ENCODE measurements around the gene SP1. TPM values are rescaled to one million over a fixed set of nuclear protein-coding genes. Genes with fewer than 3 reads are reported as not detected.

Gene SP1
- total and polyA plus RNA-seq, 4 experiments from 2014 or later = 4.3 to 110 (median 59.7) TPM

GRCh38 chr12:53378222-53378621, 1.8 kb upstream of the SP1 start:
- intact Hi-C loops (cut with micrococcal nuclease) = no loop called here
- POLR2A ChIA-PET (ENCODE audit: partially characterized antibody) = interaction anchor here (0.6 to 3.2 kb wide), 12 partner anchors 26 to 299 kb away, joined by 3 to 59 read pairs (median 12); partner anchors contain the start of genes AAAS, MAP3K12, MYG1 and PFDN5
- Mint-ChIP-seq H3K4me3 (peak overlapping the region in 1 of 8 donors; percentile 10), H3K27me3 (no peaks in the 10 kb centered on the region), H3K36me3 (peaks cover 21 to 24% of the 10 kb centered on the region in 2 donors), H3K4me1 (peaks cover 25 to 34% (median 32%) of the 10 kb centered on the region in 4 donors), H3K9me3 (peaks cover 0 to 1% (median 0%) of the 10 kb centered on the region in 8 donors), H3K27ac (peak overlapping the region in 3 of 7 donors; percentile 31 to 42 (median 41))
- Histone ChIP-seq H3K4me1 (ENCODE audit: insufficient read depth, low read length) (peaks cover 36% of the 10 kb centered on the region), H3K4me3 (ENCODE audit: low read length in 2 of 2) (no peak overlapping the region), H3K36me3 (ENCODE audit: insufficient read depth, low read length) (peaks cover 18% of the 10 kb centered on the region), H3K27me3 (ENCODE audit: insufficient read depth, low read length) (no peaks in the 10 kb centered on the region), H3K9me3 (ENCODE audit: control insufficient read depth in 1 of 2, low read length in 2 of 2) (no peaks in the 10 kb centered on the region), H3K27ac (ENCODE audit: low read depth, low read length) (peak overlapping the region; percentile 70)
- CTCF ChIA-PET (ENCODE audit: partially characterized antibody) = interaction anchor here (0.6 to 9.5 kb wide), 8 partner anchors 11 to 56 kb away, joined by 3 to 81 read pairs (median 8); partner anchors contain the start of gene AAAS
- no peak for DNase-seq

GRCh38 chr12:53378724-53379388, 1.1 kb upstream of the SP1 start:
- H3K4me3 ChIP-seq (ENCODE audit: low read length in 2 of 2) = peak overlapping the region; percentile 57 to 86
- ChIA-PET POLR2A (ENCODE audit: partially characterized antibody) (interaction anchor here (0.7 to 3.2 kb wide), 26 partner anchors 10 to 300 kb away, joined by 3 to 59 read pairs (median 7); partner anchors contain the start of genes AAAS, ATP5MC2, CSAD and MAP3K12), CTCF (ENCODE audit: partially characterized antibody) (interaction anchor here (1.1 to 9.5 kb wide), 8 partner anchors 11 to 56 kb away, joined by 3 to 81 read pairs (median 8); partner anchors contain the start of genes AAAS and AMHR2)

GRCh38 chr12:53379389-53380103, 430 bp upstream of the SP1 start:
- Mint-ChIP-seq H3K27me3 (no peaks in the 10 kb centered on the region), H3K36me3 (peaks cover 30 to 33% of the 10 kb centered on the region in 2 donors), H3K4me1 (peaks cover 28 to 37% (median 34%) of the 10 kb centered on the region in 4 donors), H3K27ac (no peak overlapping the region), H3K4me3 (no peak overlapping the region), H3K9me3 (peaks cover 0 to 1% (median 0%) of the 10 kb centered on the region in 8 donors)
- H3K27ac ChIP-seq (ENCODE audit: low read depth, low read length) = peak overlapping the region; percentile 70
- ChIA-PET POLR2A (ENCODE audit: partially characterized antibody) (interaction anchor here (0.7 to 3.2 kb wide), 33 partner anchors 9 to 373 kb away, joined by 3 to 59 read pairs (median 6); partner anchors contain the start of genes AAAS, ATF7, ATP5MC2 and CSAD), CTCF (ENCODE audit: partially characterized antibody) (interaction anchor here (1.1 to 9.5 kb wide), 8 partner anchors 12 to 57 kb away, joined by 3 to 81 read pairs (median 8); partner anchors contain the start of genes AAAS and AMHR2)
- intact Hi-C loops (cut with micrococcal nuclease) = loop anchor here (1.0 kb wide), 6 partner anchors 42 to 121 kb away; partner anchors contain the start of genes PFDN5 and PRR13
- peaks cover 46% of the 10 kb centered on the region for H3K4me1 ChIP-seq (ENCODE audit: insufficient read depth, low read length)
- peak; percentile 99 to 100 (median 100) for DNase-seq
- H3K4me3 ChIP-seq (ENCODE audit: low read length in 2 of 2) = peak overlapping the region; percentile 57 to 86
- no peaks in the 10 kb centered on the region for H3K27me3 ChIP-seq (ENCODE audit: insufficient read depth, low read length)
- H3K9me3 ChIP-seq (ENCODE audit: control insufficient read depth in 1 of 2, low read length in 2 of 2) = no peaks in the 10 kb centered on the region
- peaks cover 22% of the 10 kb centered on the region for H3K36me3 ChIP-seq (ENCODE audit: insufficient read depth, low read length)

More at GRCh38 chr12:53378724-53379388, 1.1 kb upstream of the SP1 start:
- Mint-ChIP-seq H3K36me3 (peaks cover 27 to 30% of the 10 kb centered on the region in 2 donors), H3K4me3 (no peak overlapping the region), H3K4me1 (peaks cover 28 to 36% (median 33%) of the 10 kb centered on the region in 4 donors), H3K27ac (no peak overlapping the region), H3K9me3 (peaks cover 0 to 1% (median 0%) of the 10 kb centered on the region in 8 donors), H3K27me3 (no peaks in the 10 kb centered on the region)
- no peak for DNase-seq
- intact Hi-C loops (cut with micrococcal nuclease) = loop anchor here (1.0 kb wide), 2 partner anchors 72 to 121 kb away; no protein-coding TSS in a partner anchor
- Histone ChIP-seq H3K27me3 (ENCODE audit: insufficient read depth, low read length) (no peaks in the 10 kb centered on the region), H3K9me3 (ENCODE audit: control insufficient read depth in 1 of 2, low read length in 2 of 2) (no peaks in the 10 kb centered on the region), H3K36me3 (ENCODE audit: insufficient read depth, low read length) (peaks cover 22% of the 10 kb centered on the region), H3K4me1 (ENCODE audit: insufficient read depth, low read length) (peaks cover 42% of the 10 kb centered on the region), H3K27ac (ENCODE audit: low read depth, low read length) (peak overlapping the region; percentile 70)

- peaks cover 22% of the 10 kb centered on the region for H3K36me3 ChIP-seq (ENCODE audit: insufficient read depth, low read length)
- Mint-ChIP-seq H3K36me3 (peaks cover 33 to 37% of the 10 kb centered on the region in 2 donors), H3K27me3 (no peaks in the 10 kb centered on the region), H3K4me1 (peaks cover 32 to 44% (median 39%) of the 10 kb centered on the region in 4 donors), H3K9me3 (no peaks in the 10 kb centered on the region), H3K27ac (peak overlapping the region; percentile 68 to 95 (median 90)), H3K4me3 (peak overlapping the region; percentile 84 to 93 (median 88))
- ChIA-PET POLR2A (ENCODE audit: partially characterized antibody) (interaction anchor here (0.5 to 3.1 kb wide), 9 partner anchors 28 to 1095 kb away, joined by 3 to 14 read pairs (median 5); partner anchors contain the start of gene TARBP2), CTCF (ENCODE audit: partially characterized antibody) (interaction anchor here (0.5 to 9.5 kb wide), 13 partner anchors 18 to 128 kb away, joined by 3 to 81 read pairs (median 4); partner anchors contain the start of gene AAAS)
- peak overlapping the region; percentile 40 for H3K27ac ChIP-seq (ENCODE audit: low read depth, low read length)
- H3K4me3 ChIP-seq (ENCODE audit: low read length in 2 of 2) = peak overlapping the region; percentile 12 to 33
- no peaks in the 10 kb centered on the region for H3K27me3 ChIP-seq (ENCODE audit: insufficient read depth, low read length)
- intact Hi-C loops (cut with micrococcal nuclease) = loop anchor here (1.0 kb wide), 4 partner anchors 40 to 86 kb away; partner anchors contain the start of genes PFDN5 and PRR13
- peaks cover 56% of the 10 kb centered on the region for H3K4me1 ChIP-seq (ENCODE audit: insufficient read depth, low read length)
- no peaks in the 10 kb centered on the region for H3K9me3 ChIP-seq (ENCODE audit: control insufficient read depth in 1 of 2, low read length in 2 of 2)
- no peak for DNase-seq
Measured at GRCh38 chr12:53380794-53381730, 1.1 kb downstream of the SP1 start.

- ChIA-PET POLR2A (ENCODE audit: partially characterized antibody) (interaction anchor here (0.5 to 3.1 kb wide), 11 partner anchors 29 to 1094 kb away, joined by 3 to 14 read pairs (median 5); partner anchors contain the start of genes AAAS and TARBP2), CTCF (ENCODE audit: partially characterized antibody) (interaction anchor here (0.5 to 9.5 kb wide), 15 partner anchors 19 to 127 kb away, joined by 3 to 81 read pairs (median 4); partner anchors contain the start of gene AAAS)
- Histone ChIP-seq H3K27me3 (ENCODE audit: insufficient read depth, low read length) (no peaks in the 10 kb centered on the region), H3K4me1 (ENCODE audit: insufficient read depth, low read length) (peaks cover 65% of the 10 kb centered on the region), H3K27ac (ENCODE audit: low read depth, low read length) (peak overlapping the region; percentile 23), H3K36me3 (ENCODE audit: insufficient read depth, low read length) (peaks cover 22% of the 10 kb centered on the region), H3K9me3 (ENCODE audit: control insufficient read depth in 1 of 2, low read length in 2 of 2) (no peaks in the 10 kb centered on the region), H3K4me3 (ENCODE audit: low read length in 2 of 2) (peak overlapping the region in 1 of 2 donors; percentile 12)
- peaks cover 35 to 53% (median 46%) of the 10 kb centered on the region in 4 donors for H3K4me1 Mint-ChIP-seq
- no peaks in the 10 kb centered on the region for H3K9me3 Mint-ChIP-seq
- H3K4me3 Mint-ChIP-seq = peak overlapping the region; percentile 84 to 93 (median 88)
- H3K27me3 Mint-ChIP-seq = no peaks in the 10 kb centered on the region
- intact Hi-C loops (cut with micrococcal nuclease) = loop anchor here (1.0 kb wide), 1 partner anchor 30 kb away; no protein-coding TSS in a partner anchor
- peaks cover 34 to 43% of the 10 kb centered on the region in 2 donors for H3K36me3 Mint-ChIP-seq
- DNase-seq = peak; percentile 46 to 59 (median 53)
- H3K27ac Mint-ChIP-seq = peak overlapping the region; percentile 68 to 95 (median 88)
Measured at GRCh38 chr12:53381731-53382630, 2.0 kb downstream of the SP1 start.
